A673 (cell line): ENCODE results near the gene SCNN1A.

Experiments used
- CTCF ChIP-seq: fragments of 300-800, 200-600 bp; sonication (generic); conservative IDR thresholded peaks from 2 replicates; pipeline ENCODE4 v1.5.1; 2017; ENCODE audit warnings: low read depth, mild to moderate bottlenecking, antibody characterized with exemption, low read length, moderate library complexity, mixed read lengths
- EZH2 ChIP-seq: fragments of 200-600 bp; sonication (generic); IDR thresholded peaks from 2 replicates; pipeline ENCODE4 v1.6.1; 2017; ENCODE audit warnings: borderline replicate concordance, low read depth, mild to moderate bottlenecking, mixed read lengths, antibody characterized with exemption, low read length; ENCODE audit not compliant: poor library complexity, severe bottlenecking

- TF ChIP-seq CTCF = no peak
- TF ChIP-seq EZH2 = no peak
These were observed 8.5 kb upstream of the SCNN1A start, which contains the start of gene LTBR for GRCh38 chr12:6383572-6384498.
